GM12864 (cell line): ENCODE data around the gene PEX19.
"Not testable (repeated sequence)": the region's sequence is repeated elsewhere in the genome, so short reads cannot be mapped to it uniquely, and the experiment has no call there.

Experiments used
- DNase-seq: peaks from one replicate; pipeline ENCODE4 v3.0.0-alpha.2; 2011; ENCODE audit warnings: low read depth
- H3K4me3 ChIP-seq: 2 replicates; pipeline ENCODE4 v1.5.1; 2011; ENCODE audit warnings: mild to moderate bottlenecking, low read depth, low read length, control low read depth
- TF ChIP-seq, protein P1 (sequence below): IDR thresholded peaks from 2 replicates; pipeline ENCODE4 v1.5.1; 2011; ENCODE audit warnings: low read depth, mild to moderate bottlenecking, moderate library complexity, low read length, control low read depth, inconsistent platforms; ENCODE audit errors: missing control alignments

The PEX19 gene

DNA sequence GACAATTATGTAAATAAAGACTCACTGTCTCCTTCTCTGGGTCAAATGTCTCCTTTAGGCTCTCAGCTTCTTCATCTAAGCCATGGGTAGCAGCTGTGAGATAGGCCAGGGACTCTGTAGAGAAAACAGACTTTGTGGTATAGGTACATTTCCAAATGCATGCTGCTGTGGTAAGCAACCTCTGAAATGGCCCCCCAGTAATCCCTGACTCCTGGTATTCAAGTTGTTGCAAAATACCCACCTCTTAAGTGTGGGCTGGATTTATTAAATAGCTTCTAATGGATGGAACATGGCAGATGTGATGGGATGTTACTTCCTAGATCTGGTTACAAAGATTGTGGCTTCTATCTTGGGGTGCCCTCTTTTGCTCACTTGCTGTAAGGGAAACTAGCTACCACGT is 11.1 kb upstream of the PEX19 start:
- DNase-seq, result no peak
- no peak overlapping the region for H3K4me3 ChIP-seq
- TF ChIP-seq, protein P1, sequence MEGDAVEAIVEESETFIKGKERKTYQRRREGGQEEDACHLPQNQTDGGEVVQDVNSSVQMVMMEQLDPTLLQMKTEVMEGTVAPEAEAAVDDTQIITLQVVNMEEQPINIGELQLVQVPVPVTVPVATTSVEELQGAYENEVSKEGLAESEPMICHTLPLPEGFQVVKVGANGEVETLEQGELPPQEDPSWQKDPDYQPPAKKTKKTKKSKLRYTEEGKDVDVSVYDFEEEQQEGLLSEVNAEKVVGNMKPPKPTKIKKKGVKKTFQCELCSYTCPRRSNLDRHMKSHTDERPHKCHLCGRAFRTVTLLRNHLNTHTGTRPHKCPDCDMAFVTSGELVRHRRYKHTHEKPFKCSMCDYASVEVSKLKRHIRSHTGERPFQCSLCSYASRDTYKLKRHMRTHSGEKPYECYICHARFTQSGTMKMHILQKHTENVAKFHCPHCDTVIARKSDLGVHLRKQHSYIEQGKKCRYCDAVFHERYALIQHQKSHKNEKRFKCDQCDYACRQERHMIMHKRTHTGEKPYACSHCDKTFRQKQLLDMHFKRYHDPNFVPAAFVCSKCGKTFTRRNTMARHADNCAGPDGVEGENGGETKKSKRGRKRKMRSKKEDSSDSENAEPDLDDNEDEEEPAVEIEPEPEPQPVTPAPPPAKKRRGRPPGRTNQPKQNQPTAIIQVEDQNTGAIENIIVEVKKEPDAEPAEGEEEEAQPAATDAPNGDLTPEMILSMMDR, result no peak

- TF ChIP-seq, protein P1, result no peak
- DNase-seq, result no peak
- H3K4me3 ChIP-seq, result no peak overlapping the region
Observed at GRCh38 chr1:160293020-160293968, 8.4 kb upstream of the PEX19 start.

DNA sequence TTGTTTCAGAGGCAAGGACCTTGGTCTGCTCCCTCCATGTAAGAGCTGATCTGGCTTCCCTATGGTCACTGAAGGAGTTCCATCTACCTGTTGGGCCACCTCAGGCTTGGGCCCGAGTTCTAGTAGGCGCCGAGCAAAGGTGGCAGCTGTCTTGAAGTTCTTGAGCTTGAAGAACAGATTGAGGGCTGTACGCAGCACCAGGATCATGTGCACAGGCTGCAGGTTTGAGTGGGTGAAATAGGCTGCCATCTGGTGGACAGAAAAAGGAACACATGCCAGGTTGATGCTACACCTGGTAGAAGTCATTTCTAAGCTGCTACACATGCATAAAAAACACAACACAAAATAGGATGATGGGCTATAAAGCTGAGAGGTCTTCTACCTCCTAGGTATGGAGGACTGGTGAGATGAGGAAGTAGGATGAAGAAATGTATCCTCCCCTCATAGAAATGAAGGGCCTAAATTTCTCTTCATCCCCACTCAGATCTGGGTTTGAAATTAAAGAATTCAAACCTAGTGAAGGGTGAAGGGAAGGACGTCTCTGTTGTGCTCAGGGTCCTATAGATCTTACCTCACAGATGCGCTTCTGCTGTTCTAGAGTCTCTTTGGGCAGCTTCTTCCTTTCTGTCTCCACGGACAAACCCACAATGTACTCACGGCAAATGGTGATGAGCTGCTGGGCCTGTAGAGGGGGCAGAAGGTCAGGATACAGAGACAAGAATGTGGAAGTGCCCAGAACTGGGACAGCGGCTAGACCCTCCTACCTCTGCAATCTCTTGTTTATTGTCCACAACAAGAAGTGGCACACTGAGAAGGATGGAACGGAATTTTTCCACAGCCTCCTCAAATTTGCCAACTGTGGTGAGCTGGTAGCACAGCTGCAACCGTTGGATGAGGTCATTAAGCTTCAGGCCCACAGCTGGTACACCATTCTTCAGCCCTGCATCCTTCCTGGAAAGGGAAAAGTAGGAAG is 6.6 kb upstream of the PEX19 start:
- TF ChIP-seq, protein P1, result peak; percentile 82

GRCh38 chr1:160287769-160288168 is 2.8 kb upstream of the PEX19 start:
- not testable (repeated sequence) for H3K4me3 ChIP-seq, DNase-seq

More for the DNA sequence above, 6.6 kb upstream of the PEX19 start:
- no peak overlapping the region for H3K4me3 ChIP-seq
- peak; percentile 44 for DNase-seq

DNA sequence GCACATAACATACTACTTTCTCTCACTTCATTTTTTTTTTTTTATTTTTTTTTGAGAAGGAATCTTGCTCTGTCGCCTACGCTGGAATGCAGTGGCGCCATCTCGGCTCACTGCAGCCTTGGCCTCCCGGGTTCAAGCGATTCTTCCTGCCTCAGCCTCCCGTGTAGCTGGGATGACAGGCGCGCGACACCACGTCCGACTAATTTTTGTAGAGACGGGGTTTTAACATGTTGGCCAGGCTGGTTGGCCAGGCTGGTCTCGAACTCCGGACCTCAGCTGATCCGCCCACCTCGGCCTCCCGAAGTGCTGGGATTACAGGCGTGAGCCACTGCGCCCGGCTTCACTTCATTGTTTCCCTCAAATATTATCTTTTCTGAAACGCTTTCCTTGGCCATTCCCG is 573 bp upstream of the PEX19 start:
- no peak for DNase-seq
- TF ChIP-seq, protein P1, result no peak
- no peak overlapping the region; the same call in 1 of the 2 replicates for H3K4me3 ChIP-seq

- TF ChIP-seq, protein P1, result no peak
- DNase-seq, result no peak
Observed at GRCh38 chr1:160284220-160284781, 632 bp downstream of the PEX19 start.

DNA sequence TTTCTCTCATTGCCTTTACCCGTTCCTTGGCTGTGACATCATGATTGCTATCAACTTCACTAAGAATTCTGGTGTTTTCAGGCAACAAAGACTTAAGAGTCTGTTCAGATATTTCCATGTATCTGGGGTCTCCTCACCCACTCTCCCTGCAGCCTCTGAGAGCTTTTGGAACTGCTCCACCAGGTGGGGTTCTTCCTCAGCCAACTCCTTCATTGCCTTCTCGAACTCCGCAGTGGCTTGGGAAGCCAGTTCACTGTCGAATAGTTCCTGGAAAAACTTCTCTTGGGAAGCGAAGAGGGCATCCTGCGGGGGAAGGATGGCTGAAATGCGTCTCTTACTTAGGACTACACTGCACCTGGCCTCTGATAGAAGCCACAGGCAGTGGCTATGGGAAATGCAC is 2.1 kb downstream of the PEX19 start:
- DNase-seq, result no peak
- H3K4me3 ChIP-seq, result no peak overlapping the region
- TF ChIP-seq, protein P1, result no peak

More at GRCh38 chr1:160284220-160284781, 632 bp downstream of the PEX19 start:
- peak overlapping the region; percentile 75 for H3K4me3 ChIP-seq
